SK-N-SH treated with all-trans-retinoic acid at 6 μM for 48 hours (cell line): ENCODE measurements around the gene SPTB.

Experiments used
- ATAC-seq: fragments of 200-7000 bp; cut with Tn5 transposase; 3 replicates; pipeline ENCODE4 v1.9.1; 2020; ENCODE audit warnings: mild to moderate bottlenecking, moderate library complexity
- ARNTL ChIP-seq: fragments of 450-650 bp; formaldehyde crosslinking; IDR thresholded peaks from 2 replicates; pipeline ENCODE4 v1.5.0; 2020; ENCODE audit warnings: low read depth, mild to moderate bottlenecking, moderate library complexity, borderline replicate concordance
- CREB5 ChIP-seq: fragments of 250-450 bp; sonication (Bioruptor Pico); IDR thresholded peaks from 2 replicates; pipeline ENCODE4 v1.5.1; 2020; ENCODE audit warnings: low read depth, mild to moderate bottlenecking, moderate library complexity
- CSDC2 ChIP-seq: fragments of 250-450 bp; sonication (Bioruptor Pico); IDR thresholded peaks from 2 replicates; pipeline ENCODE4 v1.5.0; 2020; ENCODE audit warnings: mild to moderate bottlenecking, moderate library complexity
- CSRNP3 ChIP-seq: fragments of 250-450 bp; sonication (Bioruptor Pico); IDR thresholded peaks from 2 replicates; pipeline ENCODE4 v1.5.1; 2021; ENCODE audit warnings: mild to moderate bottlenecking, moderate library complexity
- ESRRG ChIP-seq: fragments of 250-450 bp; sonication (Bioruptor Pico); IDR thresholded peaks from 2 replicates; pipeline ENCODE4 v1.6.1; 2021; ENCODE audit warnings: mild to moderate bottlenecking
- GLIS3 ChIP-seq: fragments of 250-450 bp; sonication (Bioruptor Pico); IDR thresholded peaks from 2 replicates; pipeline ENCODE4 v1.5.0; 2020; ENCODE audit warnings: mild to moderate bottlenecking, moderate library complexity
- ISL1 ChIP-seq: fragments of 250-450 bp; sonication (Bioruptor Pico); IDR thresholded peaks from 2 replicates; pipeline ENCODE4 v2.1.2; 2022; ENCODE audit warnings: mild to moderate bottlenecking, moderate library complexity
- OSR1 ChIP-seq: fragments of 250-450 bp; sonication (Bioruptor Pico); IDR thresholded peaks from 2 replicates; pipeline ENCODE4 v1.8.0; 2022; ENCODE audit warnings: moderate library complexity, mild to moderate bottlenecking, inconsistent platforms
- POU6F1 ChIP-seq: fragments of 250-450 bp; sonication (Bioruptor Pico); IDR thresholded peaks from 2 replicates; pipeline ENCODE4 v1.8.0; 2021; ENCODE audit warnings: low read depth, mild to moderate bottlenecking, moderate library complexity, borderline replicate concordance
- PPARA ChIP-seq: fragments of 250-450 bp; sonication (Bioruptor Pico); IDR thresholded peaks from 2 replicates; pipeline ENCODE4 v1.5.0; 2020; ENCODE audit warnings: mild to moderate bottlenecking, borderline replicate concordance
- RARB ChIP-seq: fragments of 250-450 bp; sonication (Bioruptor Pico); IDR thresholded peaks from 2 replicates; pipeline ENCODE4 v1.8.0; 2021; ENCODE audit warnings: mild to moderate bottlenecking, moderate library complexity
- SNAI2 ChIP-seq: fragments of 250-450 bp; sonication (Bioruptor Pico); IDR thresholded peaks from 2 replicates; pipeline ENCODE4 v1.5.0; 2020; ENCODE audit warnings: mild to moderate bottlenecking, moderate library complexity
- TOX ChIP-seq: fragments of 250-450 bp; sonication (Bioruptor Pico); IDR thresholded peaks from 2 replicates; pipeline ENCODE4 v1.8.0; 2021; ENCODE audit warnings: mild to moderate bottlenecking, moderate library complexity, borderline replicate concordance
- ZC3H10 ChIP-seq: fragments of 250-450 bp; sonication (Bioruptor Pico); IDR thresholded peaks from 2 replicates; pipeline ENCODE4 v1.5.1; 2021; ENCODE audit warnings: mild to moderate bottlenecking, moderate library complexity
- ZFP3 ChIP-seq: fragments of 250-450 bp; sonication (Bioruptor Pico); IDR thresholded peaks from 2 replicates; pipeline ENCODE4 v1.5.0; 2020; ENCODE audit warnings: mild to moderate bottlenecking, moderate library complexity
- ZFP30 ChIP-seq: fragments of 450-650 bp; formaldehyde crosslinking; IDR thresholded peaks from 2 replicates; pipeline ENCODE4 v1.5.0; 2022; ENCODE audit warnings: mild to moderate bottlenecking, moderate library complexity
- ZNF565 ChIP-seq: fragments of 450-650 bp; formaldehyde crosslinking; conservative IDR thresholded peaks from 2 replicates; pipeline ENCODE4 v1.5.0; 2020; ENCODE audit warnings: low read depth, mild to moderate bottlenecking, moderate library complexity
- ZNF70 ChIP-seq: fragments of 450-650 bp; formaldehyde crosslinking; IDR thresholded peaks from 2 replicates; pipeline ENCODE4 v1.5.0; 2020; ENCODE audit warnings: mild to moderate bottlenecking, moderate library complexity
- ZNF8 ChIP-seq: fragments of 450-650 bp; formaldehyde crosslinking; IDR thresholded peaks from 2 replicates; pipeline ENCODE4 v1.5.0; 2020; ENCODE audit warnings: mild to moderate bottlenecking, moderate library complexity
- TF ChIP-seq, protein P1 (sequence below): fragments of 250-450 bp; sonication (Bioruptor Pico); IDR thresholded peaks from 2 replicates; pipeline ENCODE4 v1.5.0; 2020; ENCODE audit warnings: mild to moderate bottlenecking, moderate library complexity
- TF ChIP-seq, protein P2 (sequence below): fragments of 250-450 bp; sonication (Bioruptor Pico); IDR thresholded peaks from 2 replicates; pipeline ENCODE4 v1.8.0; 2020; ENCODE audit warnings: mild to moderate bottlenecking, moderate library complexity, borderline replicate concordance

The SPTB gene

DNA sequence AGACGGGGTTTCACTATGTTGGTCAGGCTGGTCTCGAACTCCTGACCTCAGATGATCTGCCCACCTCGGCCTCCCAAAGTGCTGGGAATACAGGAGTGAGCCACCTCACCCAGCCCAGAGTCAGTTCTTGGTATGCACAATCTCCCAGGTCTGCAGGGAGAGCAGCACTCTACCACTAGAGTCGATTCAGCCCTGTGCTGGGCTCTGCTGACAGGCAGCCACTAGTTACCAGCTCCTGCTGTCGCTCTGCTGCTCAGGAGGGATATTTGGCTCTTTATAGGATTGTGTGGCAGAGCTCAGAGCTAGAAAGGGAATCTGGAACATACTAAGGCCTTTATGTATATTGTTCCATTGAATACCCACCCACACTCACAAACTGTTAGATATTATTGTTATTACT is 44.3 kb downstream of the SPTB start (continued):
- no peak for TF ChIP-seq POU6F1 (CRISPR knock-in tag)
- no peak for TF ChIP-seq SNAI2 (CRISPR knock-in tag)
- TF ChIP-seq, all 23 proteins: peak for 0

GRCh38 chr14:64834965-64835364 is 44.7 kb downstream of the SPTB start:
- ATAC-seq = no peak
- no peak for TF ChIP-seq ZNF565 (CRISPR knock-in tag)
- TF ChIP-seq ZFP3 (CRISPR knock-in tag) = no peak
- TF ChIP-seq ISL1 (CRISPR knock-in tag) = no peak
- TF ChIP-seq PPARA (CRISPR knock-in tag) = no peak
- no peak for TF ChIP-seq GLIS3 (CRISPR knock-in tag)
- TF ChIP-seq CSDC2 (CRISPR knock-in tag) = no peak
- TF ChIP-seq POU6F1 (CRISPR knock-in tag) = no peak
- no peak for TF ChIP-seq SNAI2 (CRISPR knock-in tag)
- TF ChIP-seq, protein P1, sequence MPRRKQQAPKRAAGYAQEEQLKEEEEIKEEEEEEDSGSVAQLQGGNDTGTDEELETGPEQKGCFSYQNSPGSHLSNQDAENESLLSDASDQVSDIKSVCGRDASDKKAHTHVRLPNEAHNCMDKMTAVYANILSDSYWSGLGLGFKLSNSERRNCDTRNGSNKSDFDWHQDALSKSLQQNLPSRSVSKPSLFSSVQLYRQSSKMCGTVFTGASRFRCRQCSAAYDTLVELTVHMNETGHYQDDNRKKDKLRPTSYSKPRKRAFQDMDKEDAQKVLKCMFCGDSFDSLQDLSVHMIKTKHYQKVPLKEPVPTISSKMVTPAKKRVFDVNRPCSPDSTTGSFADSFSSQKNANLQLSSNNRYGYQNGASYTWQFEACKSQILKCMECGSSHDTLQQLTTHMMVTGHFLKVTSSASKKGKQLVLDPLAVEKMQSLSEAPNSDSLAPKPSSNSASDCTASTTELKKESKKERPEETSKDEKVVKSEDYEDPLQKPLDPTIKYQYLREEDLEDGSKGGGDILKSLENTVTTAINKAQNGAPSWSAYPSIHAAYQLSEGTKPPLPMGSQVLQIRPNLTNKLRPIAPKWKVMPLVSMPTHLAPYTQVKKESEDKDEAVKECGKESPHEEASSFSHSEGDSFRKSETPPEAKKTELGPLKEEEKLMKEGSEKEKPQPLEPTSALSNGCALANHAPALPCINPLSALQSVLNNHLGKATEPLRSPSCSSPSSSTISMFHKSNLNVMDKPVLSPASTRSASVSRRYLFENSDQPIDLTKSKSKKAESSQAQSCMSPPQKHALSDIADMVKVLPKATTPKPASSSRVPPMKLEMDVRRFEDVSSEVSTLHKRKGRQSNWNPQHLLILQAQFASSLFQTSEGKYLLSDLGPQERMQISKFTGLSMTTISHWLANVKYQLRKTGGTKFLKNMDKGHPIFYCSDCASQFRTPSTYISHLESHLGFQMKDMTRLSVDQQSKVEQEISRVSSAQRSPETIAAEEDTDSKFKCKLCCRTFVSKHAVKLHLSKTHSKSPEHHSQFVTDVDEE = no peak
- TF ChIP-seq ZC3H10 = no peak
- no peak for TF ChIP-seq ZNF70 (CRISPR knock-in tag)
- no peak for TF ChIP-seq TOX (CRISPR knock-in tag)
- TF ChIP-seq ZFP30 (CRISPR knock-in tag) = no peak
- no peak for TF ChIP-seq ESRRG
- no peak for TF ChIP-seq ARNTL (CRISPR knock-in tag)
- no peak for TF ChIP-seq RARB

- no peak for TF ChIP-seq CSDC2 (CRISPR knock-in tag)
- no peak for TF ChIP-seq ESRRG
- no peak for TF ChIP-seq TOX (CRISPR knock-in tag)
- TF ChIP-seq, protein P2, sequence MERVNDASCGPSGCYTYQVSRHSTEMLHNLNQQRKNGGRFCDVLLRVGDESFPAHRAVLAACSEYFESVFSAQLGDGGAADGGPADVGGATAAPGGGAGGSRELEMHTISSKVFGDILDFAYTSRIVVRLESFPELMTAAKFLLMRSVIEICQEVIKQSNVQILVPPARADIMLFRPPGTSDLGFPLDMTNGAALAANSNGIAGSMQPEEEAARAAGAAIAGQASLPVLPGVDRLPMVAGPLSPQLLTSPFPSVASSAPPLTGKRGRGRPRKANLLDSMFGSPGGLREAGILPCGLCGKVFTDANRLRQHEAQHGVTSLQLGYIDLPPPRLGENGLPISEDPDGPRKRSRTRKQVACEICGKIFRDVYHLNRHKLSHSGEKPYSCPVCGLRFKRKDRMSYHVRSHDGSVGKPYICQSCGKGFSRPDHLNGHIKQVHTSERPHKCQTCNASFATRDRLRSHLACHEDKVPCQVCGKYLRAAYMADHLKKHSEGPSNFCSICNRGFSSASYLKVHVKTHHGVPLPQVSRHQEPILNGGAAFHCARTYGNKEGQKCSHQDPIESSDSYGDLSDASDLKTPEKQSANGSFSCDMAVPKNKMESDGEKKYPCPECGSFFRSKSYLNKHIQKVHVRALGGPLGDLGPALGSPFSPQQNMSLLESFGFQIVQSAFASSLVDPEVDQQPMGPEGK = no peak
- no peak for TF ChIP-seq POU6F1 (CRISPR knock-in tag)
- no peak for TF ChIP-seq ZFP30 (CRISPR knock-in tag)
- TF ChIP-seq CREB5 (CRISPR knock-in tag) = no peak
- TF ChIP-seq PPARA (CRISPR knock-in tag) = no peak
- TF ChIP-seq ISL1 (CRISPR knock-in tag) = no peak
- no peak for TF ChIP-seq OSR1 (CRISPR knock-in tag)
- TF ChIP-seq CSRNP3 (CRISPR knock-in tag) = no peak
- no peak for TF ChIP-seq ZC3H10
- no peak for TF ChIP-seq SNAI2 (CRISPR knock-in tag)
- no peak for TF ChIP-seq ZNF8 (CRISPR knock-in tag)
- TF ChIP-seq, all 23 proteins: peak for 0
- no peak for ATAC-seq
These were observed 48.3 kb downstream of the SPTB start for GRCh38 chr14:64831419-64831818.
